ENCODE results near the gene CHID1. TPM values are rescaled to one million over a fixed set of nuclear protein-coding genes. Genes with fewer than 3 reads are reported as not detected.

The CHID1 gene
- total RNA-seq, 2 donors from 2014 or later, result 39.4 to 81.4 TPM

DNA sequence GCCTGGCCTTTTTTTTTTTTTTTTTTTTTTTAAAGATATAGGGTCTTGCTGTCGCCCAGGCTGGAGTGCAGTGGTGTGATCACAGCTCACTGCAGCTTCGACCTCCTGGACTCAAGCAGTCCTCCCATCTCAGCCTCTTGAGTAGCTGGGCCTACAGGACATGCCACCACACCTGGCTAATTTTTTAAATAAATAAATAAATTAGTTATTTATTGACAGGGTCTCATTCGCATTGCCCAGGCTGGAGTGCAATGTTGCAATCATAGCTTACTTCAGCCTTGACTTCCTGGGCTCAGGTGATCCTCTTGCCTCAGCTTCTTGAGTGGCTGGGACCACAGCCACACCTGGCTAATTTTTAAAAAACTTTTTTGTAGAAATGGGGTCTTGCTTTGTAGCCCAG is 25.6 kb upstream of the CHID1 start:
- TF ChIP-seq, protein P1, sequence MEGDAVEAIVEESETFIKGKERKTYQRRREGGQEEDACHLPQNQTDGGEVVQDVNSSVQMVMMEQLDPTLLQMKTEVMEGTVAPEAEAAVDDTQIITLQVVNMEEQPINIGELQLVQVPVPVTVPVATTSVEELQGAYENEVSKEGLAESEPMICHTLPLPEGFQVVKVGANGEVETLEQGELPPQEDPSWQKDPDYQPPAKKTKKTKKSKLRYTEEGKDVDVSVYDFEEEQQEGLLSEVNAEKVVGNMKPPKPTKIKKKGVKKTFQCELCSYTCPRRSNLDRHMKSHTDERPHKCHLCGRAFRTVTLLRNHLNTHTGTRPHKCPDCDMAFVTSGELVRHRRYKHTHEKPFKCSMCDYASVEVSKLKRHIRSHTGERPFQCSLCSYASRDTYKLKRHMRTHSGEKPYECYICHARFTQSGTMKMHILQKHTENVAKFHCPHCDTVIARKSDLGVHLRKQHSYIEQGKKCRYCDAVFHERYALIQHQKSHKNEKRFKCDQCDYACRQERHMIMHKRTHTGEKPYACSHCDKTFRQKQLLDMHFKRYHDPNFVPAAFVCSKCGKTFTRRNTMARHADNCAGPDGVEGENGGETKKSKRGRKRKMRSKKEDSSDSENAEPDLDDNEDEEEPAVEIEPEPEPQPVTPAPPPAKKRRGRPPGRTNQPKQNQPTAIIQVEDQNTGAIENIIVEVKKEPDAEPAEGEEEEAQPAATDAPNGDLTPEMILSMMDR (IDR thresholded peaks at IDR 0.05), result no peak
- TF ChIP-seq POLR2A (IDR thresholded peaks at IDR 0.05), result no peak
- no peaks in the 10 kb centered on the region for H3K36me3 ChIP-seq (replicated peaks in 1 of 2; ENCODE audit: insufficient read depth in 1 of 2, low read depth in 2 of 2)
- peak overlapping the region in 3 of 4 donors; percentile 27 to 48 (median 31) for H3K27ac ChIP-seq
- peaks cover 36% of the 10 kb centered on the region for H3K4me1 ChIP-seq
- DNase-seq (peak in 3 of 4 donors; percentile 44 to 57 (median 50)), ATAC-seq (peak; percentile 73)
- intact Hi-C loops (cut with DNase I), result no loop called here
- H3K4me3 ChIP-seq, result no peak overlapping the region
- no peaks in the 10 kb centered on the region for H3K27me3 ChIP-seq
- 58 to 67% methylated on average over 3 of the region's 3 CpGs for WGBS, 2 donors
- no peaks in the 10 kb centered on the region for H3K9me3 ChIP-seq

DNA sequence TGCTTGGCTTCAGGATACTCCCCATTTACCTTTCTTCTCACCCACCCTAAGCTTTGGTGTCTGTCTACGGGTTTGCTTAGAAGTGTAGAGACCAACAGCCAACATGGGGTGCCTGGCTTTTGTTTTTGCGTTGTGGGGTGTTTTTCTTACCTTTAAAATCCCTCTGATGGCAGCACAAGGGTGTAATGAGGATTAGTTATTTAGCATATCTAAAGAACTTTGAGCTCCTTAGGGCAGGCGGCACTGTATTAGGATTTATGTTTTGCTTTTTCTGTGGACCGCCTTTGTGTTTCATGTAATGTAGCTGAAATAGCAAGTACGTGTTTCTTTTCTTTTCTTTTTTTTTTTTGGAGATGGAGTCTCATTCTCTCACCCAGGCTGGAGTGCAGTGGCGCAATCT is 23.9 kb upstream of the CHID1 start:
- no peak for TF ChIP-seq POLR2A (IDR thresholded peaks at IDR 0.05)
- TF ChIP-seq, protein P1 (IDR thresholded peaks at IDR 0.05), result no peak
- ATAC-seq (no peak), DNase-seq (no peak)
- H3K36me3 ChIP-seq (replicated peaks in 1 of 2; ENCODE audit: insufficient read depth in 1 of 2, low read depth in 2 of 2), result no peaks in the 10 kb centered on the region
- H3K27ac ChIP-seq, result no peak overlapping the region
- 83 to 85% methylated on average over 6 of the region's 6 CpGs for WGBS, 2 donors
- no peaks in the 10 kb centered on the region for H3K27me3 ChIP-seq
- H3K9me3 ChIP-seq, result no peaks in the 10 kb centered on the region
- intact Hi-C loops (cut with DNase I), result no loop called here
- H3K4me1 ChIP-seq, result peaks cover 28% of the 10 kb centered on the region
- no peak overlapping the region for H3K4me3 ChIP-seq

DNA sequence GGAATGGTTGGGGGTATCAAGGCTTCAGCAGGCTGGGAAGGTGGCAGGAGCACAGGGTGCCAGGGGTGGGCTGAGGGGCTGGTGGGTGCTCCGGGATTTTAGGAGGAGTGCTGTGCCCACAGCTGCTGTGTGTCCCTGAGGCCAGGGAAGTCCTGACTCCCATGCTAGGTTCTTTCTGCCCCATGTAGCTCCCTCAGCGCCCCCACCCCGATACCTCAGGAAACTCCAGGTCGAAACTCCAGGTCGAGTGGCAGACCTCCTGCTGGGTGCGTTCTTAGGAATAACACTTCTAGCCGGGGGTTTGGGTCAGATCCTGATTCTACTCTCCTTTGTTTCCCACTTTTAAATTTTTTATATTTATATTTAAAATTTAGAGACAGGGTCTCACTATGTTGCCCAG is 23.3 kb upstream of the CHID1 start:
- H3K27ac ChIP-seq, result peak overlapping the region in 2 of 4 donors; percentile 15 to 67
- TF ChIP-seq POLR2A (IDR thresholded peaks at IDR 0.05), result no peak
- TF ChIP-seq, protein P1 (IDR thresholded peaks at IDR 0.05), result no peak
- H3K4me3 ChIP-seq, result no peak overlapping the region
- intact Hi-C loops (cut with DNase I), result no loop called here
- peaks cover 28% of the 10 kb centered on the region for H3K4me1 ChIP-seq
- DNase-seq (no peak), ATAC-seq (no peak)
- no peaks in the 10 kb centered on the region for H3K36me3 ChIP-seq (replicated peaks in 1 of 2; ENCODE audit: insufficient read depth in 1 of 2, low read depth in 2 of 2)
- WGBS, 2 donors, result 80 to 86% methylated on average over 6 to 7 of the region's 7 CpGs
- H3K27me3 ChIP-seq, result no peaks in the 10 kb centered on the region
- no peaks in the 10 kb centered on the region for H3K9me3 ChIP-seq

DNA sequence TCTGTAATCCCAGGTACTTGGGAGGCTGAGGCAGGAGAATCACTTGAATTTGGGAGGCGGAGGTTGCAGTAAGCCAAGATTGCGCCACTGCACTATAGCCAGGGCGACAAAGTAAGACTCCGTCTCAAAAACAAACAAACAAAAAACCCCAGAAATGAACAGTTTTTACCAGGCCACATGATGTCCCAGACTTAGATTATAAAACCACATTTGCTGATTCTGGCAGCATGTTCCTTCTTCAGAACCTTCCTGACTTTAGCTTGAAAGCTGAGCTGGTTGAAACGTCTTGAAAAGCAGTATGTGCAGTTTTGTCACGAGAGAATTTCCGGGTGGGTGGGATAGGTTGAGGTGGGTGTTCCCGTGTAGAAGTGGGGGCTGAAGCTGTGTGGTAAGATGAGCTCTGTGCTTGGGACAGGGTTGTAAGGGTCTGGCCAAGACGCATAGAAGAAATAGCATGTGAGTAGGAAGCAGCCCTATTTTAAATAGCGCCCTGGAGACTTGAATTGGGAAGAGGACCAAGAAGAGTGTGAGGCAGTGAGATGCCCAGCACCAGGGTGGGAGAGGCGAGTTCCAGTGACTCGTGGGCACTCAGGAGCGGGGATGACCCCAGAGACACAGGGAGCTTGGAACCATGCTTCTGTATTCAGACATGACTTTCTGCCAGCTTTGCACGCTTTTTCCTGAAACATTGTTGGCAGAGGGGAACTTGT is 22.7 kb upstream of the CHID1 start:
- no peaks in the 10 kb centered on the region for H3K27me3 ChIP-seq
- H3K9me3 ChIP-seq, result no peaks in the 10 kb centered on the region
- 61 to 63% methylated on average over 14 of the region's 14 CpGs for WGBS, 2 donors
- no peak for ATAC-seq
- no peak for DNase-seq
- no peak for TF ChIP-seq POLR2A (IDR thresholded peaks at IDR 0.05)
- TF ChIP-seq, protein P1 (IDR thresholded peaks at IDR 0.05), result no peak
- no peak overlapping the region for H3K4me3 ChIP-seq
- intact Hi-C loops (cut with DNase I), result no loop called here
- H3K36me3 ChIP-seq (replicated peaks in 1 of 2; ENCODE audit: insufficient read depth in 1 of 2, low read depth in 2 of 2), result no peaks in the 10 kb centered on the region
- peaks cover 35% of the 10 kb centered on the region for H3K4me1 ChIP-seq
- H3K27ac ChIP-seq, result peak overlapping the region in 2 of 4 donors; percentile 15 to 67

DNA sequence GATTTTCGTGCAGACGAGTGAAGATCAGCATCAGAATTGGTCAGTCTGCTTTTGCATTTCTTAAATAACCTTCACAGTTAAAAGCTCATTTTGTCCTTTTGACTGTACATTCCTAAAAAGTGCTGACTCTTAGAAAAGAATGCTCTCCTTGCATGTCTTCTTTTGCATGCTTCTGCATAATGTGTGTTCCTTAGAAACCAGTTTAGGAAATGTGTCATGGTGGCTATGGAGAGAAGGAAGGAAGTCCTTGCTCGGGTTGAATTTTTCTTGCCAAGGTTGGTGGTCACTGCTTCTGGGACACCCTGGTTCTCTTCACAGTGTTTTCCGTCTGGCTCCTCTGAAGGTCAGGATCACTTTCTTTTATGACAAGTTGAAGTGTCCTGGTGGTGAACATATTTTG is 21.8 kb upstream of the CHID1 start:
- ATAC-seq (no peak), DNase-seq (peak in 1 of 4 donors; percentile 40)
- intact Hi-C loops (cut with DNase I), result no loop called here
- peaks cover 36% of the 10 kb centered on the region for H3K4me1 ChIP-seq
- TF ChIP-seq, protein P1 (IDR thresholded peaks at IDR 0.05), result no peak
- no peak for TF ChIP-seq POLR2A (IDR thresholded peaks at IDR 0.05)
- 64 to 84% methylated on average over 4 of the region's 4 CpGs for WGBS, 2 donors
- peak overlapping the region in 1 of 4 donors; percentile 67 for H3K27ac ChIP-seq
- no peaks in the 10 kb centered on the region for H3K27me3 ChIP-seq
- no peaks in the 10 kb centered on the region for H3K9me3 ChIP-seq
- H3K36me3 ChIP-seq (replicated peaks in 1 of 2; ENCODE audit: insufficient read depth in 1 of 2, low read depth in 2 of 2), result no peaks in the 10 kb centered on the region
- H3K4me3 ChIP-seq, result no peak overlapping the region

All from body of pancreas (tissue), 4 donors.